GM12874 (cell line): ENCODE measurements around the gene PHKG2.

ENCODE experiments used
- TF ChIP-seq, protein P1 (sequence below): IDR thresholded peaks from 2 replicates; pipeline ENCODE4 v1.5.1; 2011; ENCODE audit warnings: low read depth, mild to moderate bottlenecking, control low read depth, low read length, moderate library complexity; ENCODE audit not compliant: insufficient read depth

The PHKG2 gene

DNA sequence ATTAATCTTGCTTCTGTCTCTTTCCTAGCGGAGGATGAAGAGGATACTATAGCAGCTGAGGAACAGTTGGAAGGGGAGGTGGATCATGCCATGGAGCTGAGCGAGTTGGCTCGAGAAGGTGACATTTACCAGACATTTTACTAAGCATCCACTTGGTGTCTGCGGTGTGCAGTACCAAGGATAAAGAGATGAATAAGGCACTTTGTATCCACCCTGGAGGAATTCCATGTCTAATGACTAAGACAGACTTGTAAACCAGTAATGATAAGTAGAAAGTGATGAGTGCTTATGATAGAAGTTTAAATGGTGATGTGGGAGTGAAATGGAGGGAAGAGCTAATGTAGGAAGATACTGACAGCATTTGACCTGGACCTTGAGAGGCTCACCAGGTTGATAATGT lies 37.3 kb upstream of the PHKG2 start:
- TF ChIP-seq, protein P1, sequence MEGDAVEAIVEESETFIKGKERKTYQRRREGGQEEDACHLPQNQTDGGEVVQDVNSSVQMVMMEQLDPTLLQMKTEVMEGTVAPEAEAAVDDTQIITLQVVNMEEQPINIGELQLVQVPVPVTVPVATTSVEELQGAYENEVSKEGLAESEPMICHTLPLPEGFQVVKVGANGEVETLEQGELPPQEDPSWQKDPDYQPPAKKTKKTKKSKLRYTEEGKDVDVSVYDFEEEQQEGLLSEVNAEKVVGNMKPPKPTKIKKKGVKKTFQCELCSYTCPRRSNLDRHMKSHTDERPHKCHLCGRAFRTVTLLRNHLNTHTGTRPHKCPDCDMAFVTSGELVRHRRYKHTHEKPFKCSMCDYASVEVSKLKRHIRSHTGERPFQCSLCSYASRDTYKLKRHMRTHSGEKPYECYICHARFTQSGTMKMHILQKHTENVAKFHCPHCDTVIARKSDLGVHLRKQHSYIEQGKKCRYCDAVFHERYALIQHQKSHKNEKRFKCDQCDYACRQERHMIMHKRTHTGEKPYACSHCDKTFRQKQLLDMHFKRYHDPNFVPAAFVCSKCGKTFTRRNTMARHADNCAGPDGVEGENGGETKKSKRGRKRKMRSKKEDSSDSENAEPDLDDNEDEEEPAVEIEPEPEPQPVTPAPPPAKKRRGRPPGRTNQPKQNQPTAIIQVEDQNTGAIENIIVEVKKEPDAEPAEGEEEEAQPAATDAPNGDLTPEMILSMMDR, result no peak

- TF ChIP-seq, protein P1, result no peak
Observed at GRCh38 chr16:30711712-30712111, 36.5 kb upstream of the PHKG2 start.

GRCh38 chr16:30715750-30716445 lies 32.3 kb upstream of the PHKG2 start:
- TF ChIP-seq, protein P1, result no peak

DNA sequence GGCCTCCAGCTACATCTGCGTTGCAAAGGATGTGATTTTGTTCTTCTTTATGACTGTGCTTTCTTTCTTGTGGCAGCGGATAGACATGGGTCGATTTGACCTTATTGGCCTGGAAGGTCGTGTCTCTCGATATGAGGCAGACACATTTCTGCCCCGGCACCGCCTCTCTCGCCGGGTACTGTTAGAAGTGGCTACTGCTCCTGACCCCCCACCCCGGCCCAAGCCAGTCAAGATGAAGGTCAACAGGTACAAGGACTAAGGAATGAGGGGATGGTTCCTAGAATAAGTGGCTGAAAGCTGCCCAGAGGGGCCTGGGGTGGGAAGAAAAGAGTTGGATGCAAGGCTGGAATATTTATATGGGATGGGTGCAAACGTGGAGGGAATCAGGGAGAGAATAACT lies 28.1 kb upstream of the PHKG2 start:
- TF ChIP-seq, protein P1, result no peak

DNA sequence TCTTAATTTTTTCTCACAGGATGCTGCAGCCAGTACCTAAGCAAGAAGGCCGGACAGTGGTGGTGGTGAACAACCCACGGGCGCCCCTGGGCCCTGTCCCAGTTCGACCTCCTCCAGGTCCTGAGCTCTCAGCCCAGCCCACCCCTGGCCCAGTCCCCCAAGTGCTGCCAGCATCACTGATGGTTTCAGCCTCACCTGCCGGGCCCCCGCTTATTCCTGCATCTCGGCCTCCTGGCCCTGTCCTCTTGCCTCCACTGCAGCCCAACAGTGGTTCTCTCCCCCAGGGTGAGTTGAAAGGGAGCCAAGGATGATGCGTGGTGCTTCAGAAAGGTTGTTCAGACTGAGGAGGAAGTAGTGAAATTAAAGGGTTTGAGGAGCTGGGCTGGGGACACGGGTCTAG lies 27.5 kb upstream of the PHKG2 start:
- TF ChIP-seq, protein P1, result no peak

GRCh38 chr16:30721167-30721566 lies 27.1 kb upstream of the PHKG2 start:
- TF ChIP-seq, protein P1, result no peak

GRCh38 chr16:30721606-30722005 lies 26.6 kb upstream of the PHKG2 start:
- TF ChIP-seq, protein P1, result no peak
